Trophoblast cell (in vitro differentiated cells and primary cell): ENCODE measurements around the gene ELP4.

Source experiments
- DNase-seq, 2 donors: peaks; one replicate each; pipeline ENCODE4 v3.0.0-alpha.2; 2016
- H2AFZ ChIP-seq: 2 replicates; pipeline ENCODE4 v1.6.1; 2013; ENCODE audit warnings: low read length, moderate library complexity, mild to moderate bottlenecking; ENCODE audit not compliant: insufficient read depth, poor library complexity
- H2AK5ac ChIP-seq: 2 replicates; pipeline ENCODE4 v1.6.1; 2013; ENCODE audit warnings: mild to moderate bottlenecking, low read length
- H2BK120ac ChIP-seq: 2 replicates; pipeline ENCODE4 v1.6.1; 2013; ENCODE audit warnings: low read length, mild to moderate bottlenecking, moderate library complexity; ENCODE audit not compliant: insufficient read depth, poor library complexity
- H2BK12ac ChIP-seq: 2 replicates; pipeline ENCODE4 v1.6.1; 2013; ENCODE audit warnings: mild to moderate bottlenecking, low read length, moderate library complexity
- H2BK5ac ChIP-seq: 2 replicates; pipeline ENCODE4 v1.6.1; 2013; ENCODE audit warnings: low read length, low read depth, moderate library complexity, mild to moderate bottlenecking; ENCODE audit not compliant: poor library complexity
- H3K14ac ChIP-seq: 2 replicates; pipeline ENCODE4 v1.6.1; 2013; ENCODE audit warnings: mild to moderate bottlenecking, low read length
- H3K18ac ChIP-seq: 2 replicates; pipeline ENCODE4 v1.6.1; 2013; ENCODE audit warnings: mild to moderate bottlenecking, low read length
- H3K23ac ChIP-seq: 2 replicates; pipeline ENCODE4 v1.6.1; 2013; ENCODE audit warnings: low read length
- H3K27ac ChIP-seq: 2 replicates; pipeline ENCODE4 v1.5.1; 2013; ENCODE audit warnings: low read depth, mild to moderate bottlenecking, inconsistent platforms, low read length, moderate library complexity
- H3K27me3 ChIP-seq: 2 replicates; pipeline ENCODE4 v1.6.1; 2013; ENCODE audit warnings: inconsistent platforms, mild to moderate bottlenecking, low read length, moderate library complexity; ENCODE audit not compliant: insufficient read depth
- H3K36me3 ChIP-seq, 2 experiments: 1 replicate in 1 of 2; 2 replicates in 1 of 2; pipeline ENCODE4 v1.6.1; 2013; ENCODE audit warnings: low read length in 2 of 2, mild to moderate bottlenecking in 2 of 2, moderate library complexity in 1 of 2; ENCODE audit not compliant: insufficient read depth in 2 of 2, control insufficient read depth in 1 of 2
- H3K4ac ChIP-seq: 2 replicates; pipeline ENCODE4 v1.6.1; 2013; ENCODE audit warnings: low read depth, mild to moderate bottlenecking, low read length, moderate library complexity
- H3K4me1 ChIP-seq, 2 experiments: 1 replicate in 1 of 2; 2 replicates in 1 of 2; pipeline ENCODE4 v1.6.1; 2013; ENCODE audit warnings: low read length in 2 of 2, mild to moderate bottlenecking in 2 of 2, moderate library complexity in 1 of 2; ENCODE audit not compliant: insufficient read depth in 2 of 2, control insufficient read depth in 1 of 2
- H3K4me2 ChIP-seq: 2 replicates; pipeline ENCODE4 v1.6.1; 2013; ENCODE audit warnings: inconsistent platforms, mild to moderate bottlenecking, low read length, moderate library complexity
- H3K4me3 ChIP-seq: 2 replicates; pipeline ENCODE4 v1.5.1; 2013; ENCODE audit warnings: mild to moderate bottlenecking, low read depth, low read length, inconsistent platforms
- H3K79me1 ChIP-seq: one replicate; pipeline ENCODE4 v1.6.1; 2013; ENCODE audit warnings: low read length
- H3K79me2 ChIP-seq: 2 replicates; pipeline ENCODE4 v1.6.1; 2013; ENCODE audit warnings: low read length, mild to moderate bottlenecking; ENCODE audit not compliant: control insufficient read depth, insufficient read depth, poor library complexity
- H3K9ac ChIP-seq: 2 replicates; pipeline ENCODE4 v1.6.1; 2013; ENCODE audit warnings: mild to moderate bottlenecking, low read length
- H3K9me3 ChIP-seq: 2 replicates; pipeline ENCODE4 v1.6.1; 2013; ENCODE audit warnings: low read depth, mild to moderate bottlenecking, control low read depth, inconsistent platforms, low read length; ENCODE audit not compliant: insufficient read depth
- H4K12ac ChIP-seq: 2 replicates; pipeline ENCODE4 v1.6.1; 2013; ENCODE audit warnings: low read depth, mild to moderate bottlenecking, low read length, moderate library complexity
- H4K8ac ChIP-seq: 2 replicates; pipeline ENCODE4 v1.6.1; 2013; ENCODE audit warnings: low read depth, mild to moderate bottlenecking, low read length, moderate library complexity
- H4K91ac ChIP-seq: one replicate; pipeline ENCODE4 v1.6.1; 2013; ENCODE audit warnings: low read depth, mild to moderate bottlenecking, low read length, moderate library complexity
- WGBS: extraction: QIAGEN DNeasy Blood & Tissue Kit; methylation state at CpG from one replicate; pipeline ENCODE4 v1.1.7; 2013; ENCODE audit warnings: missing lambda C conversion rate; ENCODE audit not compliant: insufficient read length, insufficient coverage; ENCODE audit errors: extremely low coverage; 5-methylcytosine and 5-hydroxymethylcytosine counted together

Gene ELP4

DNA sequence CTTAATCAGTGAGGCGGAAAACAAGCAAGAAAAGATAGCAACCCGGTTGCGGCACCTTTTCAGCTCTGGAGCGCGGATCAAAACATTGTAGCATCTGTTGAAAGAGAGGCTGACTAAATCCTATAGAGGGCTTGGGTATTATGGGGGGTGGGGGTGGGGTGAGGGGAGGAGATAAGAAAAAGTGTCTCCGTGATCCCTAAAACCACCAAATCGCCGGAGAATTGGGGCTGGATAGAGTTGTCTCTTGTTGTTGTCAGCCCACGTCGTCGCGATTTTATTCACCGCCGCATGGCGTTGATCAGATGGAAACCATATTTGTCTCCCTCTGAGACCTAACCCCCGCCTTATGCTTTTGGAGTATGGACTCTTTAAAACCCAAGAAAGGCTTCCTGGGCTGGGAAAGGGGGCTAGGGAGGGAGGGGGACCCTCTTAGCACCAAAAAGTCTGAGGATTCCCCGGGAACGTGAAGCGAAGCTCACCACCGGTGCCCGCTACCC lies 288.5 kb downstream of the ELP4 start:
- Histone ChIP-seq H2BK120ac (no peak overlapping the region), H2BK12ac (no peak overlapping the region), H3K36me3 (no peaks in the 10 kb centered on the region), H4K12ac (no peak overlapping the region), H3K18ac (no peak overlapping the region), H4K8ac (no peak overlapping the region), H3K9ac (no peak overlapping the region), H3K4me1 (peaks cover 3 to 7% of the 10 kb centered on the region in 2 experiments), H3K23ac (no peak overlapping the region), H3K79me2 (no peaks in the 10 kb centered on the region), H2AFZ (no peak overlapping the region), H3K27ac (no peak overlapping the region), H3K14ac (no peak overlapping the region), H4K91ac (no peak overlapping the region), H2BK5ac (no peak overlapping the region), H3K4ac (no peak overlapping the region), H3K79me1 (no peaks in the 10 kb centered on the region), H3K9me3 (peaks cover 9% of the 10 kb centered on the region), H3K4me3 (no peak overlapping the region), H2AK5ac (no peak overlapping the region), H3K27me3 (peaks cover 73% of the 10 kb centered on the region), H3K4me2 (peak overlapping the region; percentile 58)
- no CpG with 5 or more reads among the region's 21 CpGs for WGBS
- no peak for DNase-seq

DNA sequence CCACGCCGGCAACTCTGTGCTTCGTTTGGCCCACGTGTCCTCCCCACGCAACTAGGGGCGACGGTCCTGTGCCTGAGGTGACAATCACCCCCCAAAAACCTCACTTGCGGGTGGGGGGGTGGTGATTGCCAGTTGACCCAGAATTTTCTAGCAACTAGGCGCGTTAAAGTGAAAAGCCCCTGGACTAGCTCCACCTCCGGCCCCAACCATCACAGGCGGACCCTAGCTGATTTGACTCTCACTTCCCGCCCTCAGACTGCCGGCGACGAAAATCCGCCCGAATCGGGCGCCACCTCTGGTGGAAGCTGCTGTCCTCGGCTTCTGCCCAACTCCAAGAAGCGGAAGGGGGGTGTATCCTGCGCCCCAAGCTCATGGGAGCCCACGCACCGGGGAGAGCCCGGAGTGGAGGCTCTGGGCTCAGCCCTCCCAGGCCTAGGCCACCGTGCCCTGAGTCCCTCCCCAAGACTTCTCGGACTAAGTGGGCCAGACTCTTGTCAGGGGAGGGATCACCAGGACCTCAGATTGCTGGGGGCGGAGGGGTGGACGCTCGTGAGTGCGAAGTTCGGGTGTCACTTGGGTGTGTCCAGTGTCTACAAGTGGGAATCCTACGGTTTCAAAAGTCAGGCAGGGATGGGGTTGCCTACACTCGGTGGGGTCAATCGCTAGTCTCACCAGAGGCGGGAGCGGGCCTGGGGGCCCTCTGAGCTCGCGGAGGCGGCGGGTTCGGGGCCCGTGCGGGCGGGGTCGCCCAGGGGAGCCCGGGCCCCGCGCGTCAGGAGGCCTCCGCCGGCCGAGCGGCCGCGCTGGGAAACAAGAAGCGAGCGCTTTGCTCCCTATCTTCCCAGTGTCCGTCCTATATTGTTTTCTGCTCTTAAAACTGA lies 289.2 kb downstream of the ELP4 start:
- Histone ChIP-seq H3K36me3 (no peaks in the 10 kb centered on the region), H3K4me2 (peak overlapping the region; percentile 58), H2BK120ac (no peak overlapping the region), H3K18ac (no peak overlapping the region), H4K91ac (no peak overlapping the region), H3K4ac (no peak overlapping the region), H3K79me1 (no peaks in the 10 kb centered on the region), H3K14ac (no peak overlapping the region), H2AK5ac (no peak overlapping the region), H3K9me3 (peaks cover 8% of the 10 kb centered on the region), H4K12ac (no peak overlapping the region), H2AFZ (no peak overlapping the region), H3K79me2 (no peaks in the 10 kb centered on the region), H3K4me3 (no peak overlapping the region), H3K27ac (no peak overlapping the region), H2BK12ac (no peak overlapping the region), H4K8ac (no peak overlapping the region), H2BK5ac (no peak overlapping the region), H3K27me3 (peaks cover 78% of the 10 kb centered on the region), H3K23ac (no peak overlapping the region), H3K9ac (no peak overlapping the region), H3K4me1 (peaks cover 3 to 7% of the 10 kb centered on the region in 2 experiments)
- DNase-seq, result no peak
- no CpG with 5 or more reads among the region's 60 CpGs for WGBS

DNA sequence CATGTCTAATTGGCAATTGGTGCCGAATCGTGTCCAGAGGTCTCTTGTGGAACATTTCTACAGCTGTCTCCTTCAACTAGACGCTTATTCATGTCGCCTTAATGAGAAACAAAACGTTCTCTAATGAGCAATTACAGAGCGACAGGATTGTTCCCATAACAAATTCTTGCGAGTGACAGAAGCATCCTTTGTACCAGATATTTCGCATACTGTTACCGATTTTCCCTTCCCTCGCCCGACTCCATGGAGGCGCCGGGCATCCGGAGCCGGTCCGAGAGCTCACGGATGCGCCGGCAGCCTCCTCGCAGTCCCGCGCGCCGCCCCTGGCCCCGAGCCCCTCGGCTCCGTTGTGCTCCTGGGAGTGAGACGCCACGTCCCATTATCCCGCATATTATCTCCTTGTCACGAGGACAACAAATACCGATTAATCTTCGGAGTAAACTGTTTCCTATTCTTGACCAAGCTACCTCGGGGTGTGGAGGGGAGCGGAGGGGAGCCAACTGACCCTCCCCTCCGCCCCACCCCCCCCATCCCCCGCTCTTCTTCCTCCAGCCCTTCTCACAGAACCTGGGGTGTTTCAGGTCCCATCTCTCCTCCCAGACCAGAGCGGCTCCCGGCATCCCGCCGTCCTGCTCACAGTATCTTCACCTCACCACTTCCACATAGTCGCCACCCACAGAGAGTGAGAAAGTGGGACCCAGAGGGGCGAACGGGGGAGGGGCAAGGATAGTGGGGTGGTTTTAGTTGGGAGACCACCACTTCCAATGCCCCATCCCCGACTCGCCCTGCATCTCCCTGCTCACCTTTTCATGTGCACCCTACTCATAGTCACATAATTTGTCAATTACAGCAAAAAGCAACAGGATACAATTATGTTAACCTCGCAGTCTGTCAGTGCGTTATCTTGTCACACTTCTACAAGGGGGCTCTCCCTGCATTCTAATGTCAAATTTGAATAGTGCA lies 290.1 kb downstream of the ELP4 start:
- H3K4ac ChIP-seq, result no peak overlapping the region
- H3K4me1 ChIP-seq, result peaks cover 7 to 10% of the 10 kb centered on the region in 2 experiments
- no peak overlapping the region for H3K9ac ChIP-seq
- H2BK12ac ChIP-seq, result no peak overlapping the region
- H2AK5ac ChIP-seq, result no peak overlapping the region
- H3K14ac ChIP-seq, result no peak overlapping the region
- H3K4me2 ChIP-seq, result peak overlapping the region; percentile 16
- no peak overlapping the region for H3K18ac ChIP-seq
- H3K79me1 ChIP-seq, result no peaks in the 10 kb centered on the region
- no peaks in the 10 kb centered on the region for H3K36me3 ChIP-seq
- H4K8ac ChIP-seq, result no peak overlapping the region
- H4K12ac ChIP-seq, result no peak overlapping the region
- peaks cover 8% of the 10 kb centered on the region for H3K9me3 ChIP-seq
- H4K91ac ChIP-seq, result no peak overlapping the region
- H3K27me3 ChIP-seq, result peaks cover 84% of the 10 kb centered on the region
- no peak overlapping the region for H3K23ac ChIP-seq
- no peak overlapping the region for H2BK120ac ChIP-seq
- no peak overlapping the region for H2BK5ac ChIP-seq
- no peaks in the 10 kb centered on the region for H3K79me2 ChIP-seq
- no peak overlapping the region for H3K27ac ChIP-seq
- no peak overlapping the region for H3K4me3 ChIP-seq
- DNase-seq, result no peak
- no peak overlapping the region for H2AFZ ChIP-seq
- WGBS, result no CpG with 5 or more reads among the region's 48 CpGs

DNA sequence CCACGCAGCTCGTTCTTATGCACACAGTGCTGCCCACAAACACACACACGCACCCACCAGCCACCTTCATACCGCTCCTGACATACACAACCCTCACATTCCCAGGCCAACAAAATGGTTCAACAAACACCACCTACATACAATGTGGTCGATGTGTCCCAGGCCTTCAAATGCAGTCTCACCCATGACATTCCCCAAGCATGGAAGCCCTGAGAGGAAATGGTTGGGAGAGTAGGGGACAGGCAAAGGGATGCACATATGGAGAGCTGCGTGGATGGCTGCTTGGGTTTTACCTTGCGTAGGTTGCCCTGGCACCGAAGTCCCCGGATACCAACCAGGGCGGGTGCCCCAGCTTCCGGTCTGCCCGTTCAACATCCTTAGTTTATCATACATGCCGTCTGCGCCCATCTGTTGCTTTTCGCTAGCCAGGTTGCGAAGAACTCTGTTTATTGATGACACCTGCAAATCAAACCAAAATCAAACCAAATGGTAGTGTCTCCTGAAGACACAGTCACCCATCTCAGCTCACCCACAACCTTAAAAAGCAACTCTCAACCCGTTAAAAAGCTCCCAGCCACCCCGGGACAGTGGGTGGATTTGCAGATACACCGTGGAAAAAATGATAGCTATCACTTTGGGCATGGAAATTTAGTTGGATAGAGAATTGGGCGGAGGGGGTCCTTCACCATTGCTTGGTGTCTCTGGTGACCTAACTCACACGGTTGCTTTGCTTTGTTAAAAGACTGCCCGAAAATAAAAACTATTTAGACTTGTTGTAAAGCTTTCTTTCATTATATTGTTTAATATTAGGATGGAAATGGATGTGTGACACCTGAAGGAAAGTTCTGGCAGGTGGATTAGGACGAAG lies 291.1 kb downstream of the ELP4 start:
- no peak overlapping the region for H3K4ac ChIP-seq
- H3K79me1 ChIP-seq, result no peaks in the 10 kb centered on the region
- H2AK5ac ChIP-seq, result no peak overlapping the region
- no peak overlapping the region for H4K12ac ChIP-seq
- H3K18ac ChIP-seq, result no peak overlapping the region
- H2BK120ac ChIP-seq, result no peak overlapping the region
- H3K9me3 ChIP-seq, result peaks cover 8% of the 10 kb centered on the region
- no peak overlapping the region for H3K4me2 ChIP-seq
- H2BK5ac ChIP-seq, result no peak overlapping the region
- H3K27me3 ChIP-seq, result peaks cover 91% of the 10 kb centered on the region
- H3K79me2 ChIP-seq, result no peaks in the 10 kb centered on the region
- H2BK12ac ChIP-seq, result no peak overlapping the region
- H4K91ac ChIP-seq, result no peak overlapping the region
- no peak overlapping the region for H3K27ac ChIP-seq
- H3K4me1 ChIP-seq, result peaks cover 10 to 12% of the 10 kb centered on the region in 2 experiments
- H3K4me3 ChIP-seq, result no peak overlapping the region
- no CpG with 5 or more reads among the region's 23 CpGs for WGBS
- no peaks in the 10 kb centered on the region for H3K36me3 ChIP-seq
- no peak overlapping the region for H3K14ac ChIP-seq
- no peak overlapping the region for H3K23ac ChIP-seq
- H2AFZ ChIP-seq, result no peak overlapping the region
- no peak overlapping the region for H4K8ac ChIP-seq
- DNase-seq, result no peak
- no peak overlapping the region for H3K9ac ChIP-seq
